GM19438 (cell line): ENCODE measurements around the gene TMEM80.
A peak's percentile ranks its signal among the peaks of the same experiment; 100 is the strongest.
"Not testable (repeated sequence)": the region's sequence is repeated elsewhere in the genome, so short reads cannot be mapped to it uniquely, and the experiment has no call there.

ENCODE experiments used
- ATAC-seq: cut with Tn5 transposase; IDR thresholded peaks from one replicate; pipeline ENCODE4 v1.9.1; 2021; ENCODE audit warnings: low read depth; ENCODE audit not compliant: unreplicated experiment

The TMEM80 gene

DNA sequence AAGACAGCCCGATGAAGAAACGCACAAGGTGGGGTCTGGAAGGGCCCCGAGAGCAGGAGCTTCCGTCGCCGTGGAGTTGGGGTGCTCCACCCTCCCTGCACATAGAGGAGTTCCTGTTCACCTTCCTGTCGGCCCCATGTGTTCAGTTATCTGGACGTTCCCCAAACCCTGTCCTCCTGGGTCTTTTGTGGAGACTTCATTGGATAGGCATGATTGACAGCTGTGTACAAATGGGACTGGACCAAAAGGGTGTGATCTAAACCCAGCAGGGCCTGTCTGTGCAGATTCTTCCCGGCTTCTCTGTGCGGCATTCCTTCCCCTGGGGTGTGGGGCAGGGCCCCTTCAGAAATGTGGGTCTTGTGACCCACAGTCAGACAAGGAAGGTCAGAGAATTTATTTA is 42.3 kb downstream of the TMEM80 start:
- not testable (repeated sequence) for ATAC-seq

DNA sequence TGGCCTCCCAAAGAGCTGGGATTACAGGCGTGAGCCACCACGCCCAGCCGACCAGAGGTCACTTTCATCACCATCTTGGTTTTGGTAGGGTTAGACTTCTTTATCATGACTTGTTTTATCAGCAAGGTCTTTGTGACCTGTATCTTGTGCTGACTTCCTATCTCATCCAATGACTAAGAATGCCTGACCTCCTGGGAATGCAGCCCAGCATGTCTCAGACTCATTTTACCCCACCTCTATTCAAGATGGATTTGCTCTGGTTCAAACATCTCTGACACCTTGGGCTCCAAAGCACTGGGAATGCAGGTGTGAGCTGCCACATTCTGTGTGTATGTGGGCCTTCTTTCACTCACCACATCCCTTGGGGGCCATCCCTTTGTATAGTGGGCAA is 46.5 kb downstream of the TMEM80 start:
- no peak for ATAC-seq

GRCh38 chr11:742571-743201 is 47.1 kb downstream of the TMEM80 start:
- no peak for ATAC-seq

- no peak for ATAC-seq
Measured at GRCh38 chr11:745428-745827, 49.8 kb downstream of the TMEM80 start.

- ATAC-seq = no peak
Measured at GRCh38 chr11:746289-747157, 50.9 kb downstream of the TMEM80 start.

- ATAC-seq = peak; percentile 77
Measured at GRCh38 chr11:747158-748006, 51.8 kb downstream of the TMEM80 start, which contains the start of gene TALDO1. TSS of gene TALDO1 (plus strand) at chr11:747464. CDS start at chr11:747482, 18 bp downstream.

GRCh38 chr11:748007-748359 is 52.4 kb downstream of the TMEM80 start:
- ATAC-seq = peak; percentile 21

GRCh38 chr11:749731-750130 is 54.1 kb downstream of the TMEM80 start:
- no peak for ATAC-seq
